GM19035 (cell line): Measurements from ENCODE around the gene ZNF888.
"Not testable (repeated sequence)": the region's sequence is repeated elsewhere in the genome, so short reads cannot be mapped to it uniquely, and the experiment has no call there.

Experiments used
- ATAC-seq: cut with Tn5 transposase; IDR thresholded peaks from one replicate; pipeline ENCODE4 v1.9.1; 2021; ENCODE audit not compliant: unreplicated experiment

ZNF888 gene

DNA sequence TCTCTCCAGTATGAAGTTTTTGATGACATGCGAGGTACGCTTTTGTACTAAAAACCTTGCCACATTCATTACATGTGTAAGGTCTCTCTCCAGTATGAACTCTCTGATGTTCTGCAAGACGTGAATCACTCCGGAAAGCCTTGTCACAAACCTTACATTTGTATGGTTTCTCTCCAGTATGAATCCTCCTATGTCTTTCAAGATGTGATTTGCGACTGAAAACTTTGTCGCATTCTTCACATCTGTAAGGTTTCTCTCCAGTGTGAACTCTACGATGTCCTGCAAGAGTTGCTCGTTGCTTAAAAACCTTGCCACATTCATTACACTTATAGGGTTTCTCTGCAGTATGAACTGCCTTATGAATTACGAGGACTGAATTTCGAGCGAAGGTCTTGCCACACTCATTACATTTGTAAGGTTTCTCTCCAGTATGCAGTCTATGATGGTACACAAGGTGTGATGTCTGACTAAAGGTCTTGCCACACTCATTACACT lies 42.3 kb downstream of the ZNF888 start:
- no peak for ATAC-seq

DNA sequence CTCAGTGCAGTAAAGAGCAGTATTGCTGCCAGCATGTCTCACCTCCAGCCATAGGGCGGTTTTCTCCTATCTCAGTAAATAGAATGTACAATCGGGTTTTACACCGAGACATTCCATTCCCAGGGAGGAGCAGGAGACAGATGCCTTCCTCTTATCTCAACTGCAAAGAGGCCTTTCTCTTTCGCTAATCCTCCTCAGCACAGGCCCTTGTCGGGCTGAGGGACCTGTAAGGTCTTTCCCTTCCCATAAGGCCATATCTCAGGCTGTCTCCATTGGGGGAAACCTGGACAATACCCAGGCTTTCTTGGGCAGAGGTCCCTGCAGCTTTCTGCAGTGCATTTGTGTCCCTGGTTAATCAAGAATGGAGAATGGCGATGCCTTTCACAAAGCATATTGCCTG lies 50.2 kb downstream of the ZNF888 start:
- ATAC-seq: not testable (repeated sequence)

DNA sequence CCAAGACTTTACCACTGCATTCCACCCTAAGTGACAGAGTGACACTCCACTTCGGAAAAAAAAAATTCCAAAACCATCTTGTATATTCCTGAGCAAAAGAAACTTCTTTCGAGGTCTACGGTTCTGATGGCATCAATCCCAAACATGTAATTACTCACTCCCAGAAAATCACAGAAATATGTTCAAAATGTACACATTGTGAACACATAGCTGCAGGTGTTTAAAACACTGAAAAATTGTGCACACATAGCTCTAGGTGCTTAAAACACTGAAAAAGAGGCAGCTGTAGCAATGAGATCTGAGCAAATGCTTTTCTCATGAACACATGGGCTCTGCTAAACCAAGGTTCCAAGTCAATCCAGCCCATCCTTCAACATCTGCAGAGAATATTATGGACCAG lies 51.8 kb downstream of the ZNF888 start:
- no peak for ATAC-seq

DNA sequence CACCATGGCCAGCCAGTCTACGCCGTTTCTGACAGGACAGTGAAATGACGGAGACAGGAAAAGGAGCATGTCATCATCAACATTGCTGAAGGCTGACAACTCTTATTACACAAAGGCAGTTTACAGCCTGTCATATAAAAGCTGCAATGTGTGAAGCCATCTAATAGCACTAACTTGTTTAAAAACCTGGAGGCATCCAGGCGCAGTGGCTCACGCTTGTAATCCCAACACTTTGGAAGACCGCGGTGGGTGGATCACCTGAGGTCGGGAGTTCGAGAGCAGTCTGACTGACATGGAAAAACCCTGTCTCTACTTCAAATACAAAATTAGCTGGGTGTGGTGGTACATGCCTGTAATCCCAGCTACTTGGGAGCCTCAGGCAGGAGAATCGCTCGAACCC lies 55.2 kb downstream of the ZNF888 start:
- not testable (repeated sequence) for ATAC-seq

DNA sequence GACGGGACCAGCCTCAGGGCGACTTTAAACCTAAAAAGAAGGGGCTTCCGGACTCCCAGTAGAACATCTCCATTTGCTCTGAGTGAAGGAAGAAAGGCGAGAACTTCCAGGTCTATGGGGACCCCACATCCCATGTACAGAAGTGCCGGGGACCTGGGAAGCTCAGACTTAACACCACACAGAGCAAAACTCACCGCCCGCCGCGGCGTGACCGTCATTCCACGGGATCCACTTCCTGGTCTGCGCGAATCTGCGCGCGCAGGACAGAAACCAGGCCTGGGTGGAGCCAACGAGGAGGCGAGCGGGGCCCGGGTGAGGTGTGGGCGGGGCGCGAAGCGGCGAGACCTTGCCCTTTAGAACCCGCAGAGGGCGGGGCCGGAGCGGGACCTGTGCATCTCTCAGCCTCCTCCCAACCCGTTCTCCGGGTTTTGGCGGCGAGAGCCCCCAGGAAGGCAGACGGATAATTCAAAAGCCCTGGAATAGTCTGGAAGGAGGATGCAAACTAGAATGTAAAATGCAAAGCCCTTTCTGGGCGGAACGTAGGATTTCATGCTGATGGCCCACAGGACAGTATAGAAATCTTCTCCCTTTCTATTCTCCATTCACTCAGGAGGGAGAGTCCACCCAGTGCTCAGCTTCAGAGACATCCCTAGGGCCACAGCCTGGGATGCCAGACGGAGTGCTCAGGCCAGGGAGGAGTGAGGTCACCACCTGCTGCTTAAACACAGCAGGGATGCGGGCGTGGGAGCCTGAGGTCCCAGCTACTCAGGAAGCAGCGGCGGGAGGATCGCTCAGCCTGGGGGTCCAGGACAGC lies 65.6 kb downstream of the ZNF888 start, which contains the start of gene ZNF468:
Gene ZNF468 (minus strand): TSS at position 242 of the 814 bp plus-strand sequence. CDS start 3,347 bp downstream, outside the sequence.
- peak; percentile 99 for ATAC-seq

DNA sequence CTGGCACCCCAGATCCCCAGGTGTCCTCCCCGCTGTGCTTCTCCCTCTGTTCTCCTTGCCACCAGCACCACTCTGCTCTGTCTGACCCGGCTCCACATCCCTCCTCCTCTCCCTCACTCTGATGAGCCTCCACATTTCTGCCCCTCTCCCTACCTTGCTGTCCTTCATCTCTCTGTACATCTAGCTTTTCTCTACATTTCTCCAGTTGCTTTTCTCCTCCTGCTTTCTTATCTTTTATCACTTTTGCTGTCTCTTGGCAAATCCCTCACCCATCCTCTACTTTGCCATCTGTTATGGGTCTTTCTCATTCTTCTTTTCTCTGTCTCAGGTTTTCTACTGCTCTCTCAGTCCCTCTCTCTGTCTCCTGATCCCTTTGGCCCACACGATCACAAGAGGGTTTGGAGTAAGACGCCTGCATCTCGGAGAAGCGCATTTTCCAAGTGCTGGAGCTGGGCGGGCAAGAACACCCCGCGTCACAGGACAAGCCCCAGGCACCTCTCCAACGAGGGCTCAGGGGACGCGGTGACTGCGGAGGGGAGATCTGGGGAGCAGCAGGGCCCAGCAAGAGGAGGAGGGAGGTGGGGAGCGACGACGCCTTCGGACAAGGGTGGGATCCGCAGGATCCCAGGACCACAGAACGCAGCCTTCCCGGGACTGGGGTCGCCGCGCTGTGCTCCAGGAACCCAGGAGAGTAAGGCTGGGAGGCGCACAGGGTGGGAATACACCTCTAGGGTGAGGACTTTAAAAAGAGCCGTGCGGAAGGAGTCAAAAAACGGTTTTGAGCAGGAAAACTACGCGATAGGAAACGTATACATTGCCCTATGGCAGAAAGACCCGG lies 66.5 kb downstream of the ZNF888 start:
- not testable (repeated sequence) for ATAC-seq
